SK-N-SH treated with all-trans-retinoic acid at 6 μM for 48 hours (cell line): Measurements from ENCODE around the gene POLR2H.

ENCODE experiments used
- ARNTL ChIP-seq: fragments of 450-650 bp; formaldehyde crosslinking; IDR thresholded peaks from 2 replicates; pipeline ENCODE4 v1.5.0; 2020; ENCODE audit warnings: low read depth, mild to moderate bottlenecking, moderate library complexity, borderline replicate concordance
- GLIS3 ChIP-seq: fragments of 250-450 bp; sonication (Bioruptor Pico); IDR thresholded peaks from 2 replicates; pipeline ENCODE4 v1.5.0; 2020; ENCODE audit warnings: mild to moderate bottlenecking, moderate library complexity
- ISL1 ChIP-seq: fragments of 250-450 bp; sonication (Bioruptor Pico); IDR thresholded peaks from 2 replicates; pipeline ENCODE4 v2.1.2; 2022; ENCODE audit warnings: mild to moderate bottlenecking, moderate library complexity
- TCF4 ChIP-seq: fragments of 250-450 bp; sonication (Bioruptor Pico); IDR thresholded peaks from 2 replicates; pipeline ENCODE4 v1.8.0; 2021; ENCODE audit warnings: mild to moderate bottlenecking, moderate library complexity, borderline replicate concordance
- TOX ChIP-seq: fragments of 250-450 bp; sonication (Bioruptor Pico); IDR thresholded peaks from 2 replicates; pipeline ENCODE4 v1.8.0; 2021; ENCODE audit warnings: mild to moderate bottlenecking, moderate library complexity, borderline replicate concordance
- ZNF565 ChIP-seq: fragments of 450-650 bp; formaldehyde crosslinking; conservative IDR thresholded peaks from 2 replicates; pipeline ENCODE4 v1.5.0; 2020; ENCODE audit warnings: low read depth, mild to moderate bottlenecking, moderate library complexity
- TF ChIP-seq, protein P1 (sequence below): fragments of 250-450 bp; sonication (Bioruptor Pico); IDR thresholded peaks from 2 replicates; pipeline ENCODE4 v1.8.0; 2020; ENCODE audit warnings: mild to moderate bottlenecking, moderate library complexity, borderline replicate concordance

DNA sequence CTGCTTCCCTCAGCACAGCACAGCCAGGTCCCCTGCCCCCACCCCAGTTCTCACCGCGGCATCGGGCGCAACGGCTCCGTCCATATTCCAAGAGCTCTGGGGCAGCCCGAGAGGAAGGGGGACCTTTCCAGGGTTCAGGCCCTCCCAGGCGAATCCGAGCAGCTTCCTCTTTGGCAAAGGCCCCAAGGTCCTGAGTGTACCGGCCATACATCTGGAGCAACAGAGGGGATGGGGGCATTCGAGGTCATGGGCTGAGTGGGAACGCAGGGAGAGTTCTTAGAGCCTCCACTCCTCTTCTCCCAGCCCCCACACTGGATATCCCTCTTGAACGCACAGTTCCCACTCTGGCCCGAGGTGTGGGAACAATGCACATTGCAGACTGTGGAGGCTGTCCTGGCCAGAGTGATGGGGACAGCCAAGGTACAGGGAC, 2.6 kb upstream of the POLR2H start:
- no peak for TF ChIP-seq TOX
- no peak for TF ChIP-seq ARNTL
- TF ChIP-seq, protein P1, sequence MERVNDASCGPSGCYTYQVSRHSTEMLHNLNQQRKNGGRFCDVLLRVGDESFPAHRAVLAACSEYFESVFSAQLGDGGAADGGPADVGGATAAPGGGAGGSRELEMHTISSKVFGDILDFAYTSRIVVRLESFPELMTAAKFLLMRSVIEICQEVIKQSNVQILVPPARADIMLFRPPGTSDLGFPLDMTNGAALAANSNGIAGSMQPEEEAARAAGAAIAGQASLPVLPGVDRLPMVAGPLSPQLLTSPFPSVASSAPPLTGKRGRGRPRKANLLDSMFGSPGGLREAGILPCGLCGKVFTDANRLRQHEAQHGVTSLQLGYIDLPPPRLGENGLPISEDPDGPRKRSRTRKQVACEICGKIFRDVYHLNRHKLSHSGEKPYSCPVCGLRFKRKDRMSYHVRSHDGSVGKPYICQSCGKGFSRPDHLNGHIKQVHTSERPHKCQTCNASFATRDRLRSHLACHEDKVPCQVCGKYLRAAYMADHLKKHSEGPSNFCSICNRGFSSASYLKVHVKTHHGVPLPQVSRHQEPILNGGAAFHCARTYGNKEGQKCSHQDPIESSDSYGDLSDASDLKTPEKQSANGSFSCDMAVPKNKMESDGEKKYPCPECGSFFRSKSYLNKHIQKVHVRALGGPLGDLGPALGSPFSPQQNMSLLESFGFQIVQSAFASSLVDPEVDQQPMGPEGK (CRISPR knock-in tag), result no peak
- no peak for TF ChIP-seq ISL1 (CRISPR knock-in tag)
- TF ChIP-seq ZNF565 (CRISPR knock-in tag), result no peak
- TF ChIP-seq GLIS3, result no peak
- no peak for TF ChIP-seq TCF4
